HEK293 (cell line): Measurements from ENCODE around the gene TCIRG1.

Experiments
- CTCF ChIA-PET: fragments of 350-600 bp; formaldehyde crosslinking; extraction: SDS; loops from one replicate; lab custom pipeline; 2021; ENCODE audit warnings: antibody characterized with exemption; lab: Yijun Ruan, JAX
- POLR2A ChIA-PET: fragments of 300-600 bp; formaldehyde crosslinking; extraction: SDS; loops from one replicate; lab custom pipeline; 2020; ENCODE audit warnings: antibody characterized with exemption, inconsistent platforms; lab: Yijun Ruan, JAX
- H3K27ac ChIP-seq: fragments of 200-500 bp; sonication (Bioruptor generic); 2 replicates; pipeline ENCODE4 v1.5.1; 2014; ENCODE audit warnings: low read depth, low read length, control low read depth, inconsistent platforms; ENCODE audit errors: extremely low read depth
- H3K36me3 ChIP-seq, 2 experiments: fragments of 200-500 bp in 1 of 2; sonication (Bioruptor generic) in 1 of 2; 1 replicate in 1 of 2; 2 replicates in 1 of 2; pipeline ENCODE4 v1.5.1; 2014 to 2017; ENCODE audit warnings: inconsistent platforms in 2 of 2, low read length in 2 of 2; ENCODE audit not compliant: control insufficient read depth in 2 of 2, insufficient read depth in 1 of 2
- H3K4me1 ChIP-seq: fragments of 200-500 bp; sonication (Bioruptor generic); 2 replicates; pipeline ENCODE4 v1.5.1; 2014; ENCODE audit warnings: mild to moderate bottlenecking, low read length, inconsistent platforms; ENCODE audit not compliant: control insufficient read depth, insufficient read depth
- H3K4me3 ChIP-seq: 2 replicates; pipeline ENCODE4 v1.5.1; 2011; ENCODE audit warnings: low read depth, mild to moderate bottlenecking, control low read depth, low read length, moderate library complexity
- H3K9me3 ChIP-seq: fragments of 200-500 bp; sonication (Bioruptor generic); 2 replicates; pipeline ENCODE4 v1.5.1; 2014; ENCODE audit warnings: low read depth, low read length, inconsistent platforms; ENCODE audit not compliant: control insufficient read depth, insufficient read depth
- EGR2 ChIP-seq: fragments of 450-650 bp; formaldehyde crosslinking; IDR thresholded peaks from 2 replicates; pipeline ENCODE4 v1.5.1; 2016; ENCODE audit warnings: low read depth, missing biosample characterization, missing genetic modification characterization
- RBAK ChIP-seq: fragments of 450-650 bp; formaldehyde crosslinking; IDR thresholded peaks from 2 replicates; pipeline ENCODE4 v1.5.1; 2016; ENCODE audit warnings: missing biosample characterization, missing genetic modification characterization
- SALL2 ChIP-seq: fragments of 450-650 bp; formaldehyde crosslinking; IDR thresholded peaks from 2 replicates; pipeline ENCODE4 v1.5.0; 2017; ENCODE audit warnings: missing biosample characterization, mild to moderate bottlenecking, missing genetic modification characterization, borderline replicate concordance
- ZFHX2 ChIP-seq: fragments of 450-650 bp; formaldehyde crosslinking; conservative IDR thresholded peaks from 2 replicates; pipeline ENCODE4 v1.5.1; 2016; ENCODE audit warnings: missing biosample characterization, missing genetic modification characterization
- ZNF112 ChIP-seq: fragments of 450-650 bp; formaldehyde crosslinking; IDR thresholded peaks from 2 replicates; pipeline ENCODE4 v1.5.0; 2017; ENCODE audit warnings: missing biosample characterization, missing genetic modification characterization
- ZNF16 ChIP-seq: fragments of 450-650 bp; formaldehyde crosslinking; IDR thresholded peaks from 2 replicates; pipeline ENCODE4 v1.5.1; 2016; ENCODE audit warnings: low read depth, missing biosample characterization, missing genetic modification characterization
- ZNF19 ChIP-seq: fragments of 450-650 bp; formaldehyde crosslinking; IDR thresholded peaks from 2 replicates; pipeline ENCODE4; 2016; ENCODE audit warnings: missing biosample characterization, missing genetic modification characterization, low read depth
- ZNF544 ChIP-seq: fragments of 450-650 bp; formaldehyde crosslinking; IDR thresholded peaks from 2 replicates; pipeline ENCODE4 v1.5.0; 2017; ENCODE audit warnings: missing biosample characterization, missing genetic modification characterization
- ZNF658 ChIP-seq: fragments of 450-650 bp; formaldehyde crosslinking; IDR thresholded peaks from 2 replicates; pipeline ENCODE4; 2016; ENCODE audit warnings: missing biosample characterization, missing genetic modification characterization
- ZNF701 ChIP-seq: fragments of 450-650 bp; formaldehyde crosslinking; IDR thresholded peaks from 2 replicates; pipeline ENCODE4 v1.5.1; 2016; ENCODE audit warnings: missing biosample characterization, missing genetic modification characterization
- ZNF768 ChIP-seq: fragments of 450-650 bp; formaldehyde crosslinking; IDR thresholded peaks from 2 replicates; pipeline ENCODE4 v1.5.1; 2018; ENCODE audit warnings: missing biosample characterization, mild to moderate bottlenecking, missing genetic modification characterization
- ZNF837 ChIP-seq: fragments of 450-650 bp; formaldehyde crosslinking; IDR thresholded peaks from 2 replicates; pipeline ENCODE4 v1.5.1; 2016; ENCODE audit warnings: missing biosample characterization, missing genetic modification characterization
- ZSCAN30 ChIP-seq: fragments of 450-650 bp; IDR thresholded peaks from 2 replicates; pipeline ENCODE4 v1.5.1; 2018; ENCODE audit warnings: missing biosample characterization, mild to moderate bottlenecking, missing genetic modification characterization, moderate library complexity
- TF ChIP-seq, protein P1 (sequence below): fragments of 450-650 bp; formaldehyde crosslinking; IDR thresholded peaks from 2 replicates; pipeline ENCODE4 v1.5.1; 2016; ENCODE audit warnings: missing biosample characterization, missing genetic modification characterization
- TF ChIP-seq, protein P2 (sequence below): fragments of 450-650 bp; formaldehyde crosslinking; IDR thresholded peaks from 2 replicates; pipeline ENCODE4 v1.5.1; 2016; ENCODE audit warnings: missing biosample characterization, missing genetic modification characterization, low read depth
- TF ChIP-seq, protein P3 (sequence below): fragments of 450-650 bp; formaldehyde crosslinking; IDR thresholded peaks from 2 replicates; pipeline ENCODE4 v1.5.1; 2017; ENCODE audit warnings: missing biosample characterization, missing genetic modification characterization
- TF ChIP-seq, protein P4 (sequence below): fragments of 450-650 bp; formaldehyde crosslinking; IDR thresholded peaks from 2 replicates; pipeline ENCODE4 v1.5.1; 2016; ENCODE audit warnings: missing biosample characterization, missing genetic modification characterization

TCIRG1 gene

DNA sequence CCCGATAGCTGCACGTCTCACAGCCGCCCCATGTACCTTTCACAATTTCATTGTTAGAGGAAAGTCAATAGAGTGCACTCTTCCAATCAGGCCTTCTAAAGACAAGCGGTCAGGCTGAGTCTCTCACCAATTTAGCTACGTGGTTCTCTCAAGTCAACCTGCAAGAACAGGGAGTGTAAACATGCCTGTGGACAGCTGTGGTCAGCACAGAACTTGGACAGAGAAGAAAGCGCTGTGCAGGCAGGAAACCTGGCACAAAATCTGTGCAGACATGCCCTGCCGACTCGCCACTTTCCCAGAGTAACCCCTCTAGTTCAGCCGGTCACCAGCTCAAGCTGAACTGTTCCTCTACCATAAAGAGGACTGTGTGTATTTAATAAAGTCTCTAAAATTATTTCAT, 42.9 kb downstream of the TCIRG1 start:
- H3K4me1 ChIP-seq: peaks cover 8% of the 10 kb centered on the region; the same call in 1 of the 2 replicates
- ChIA-PET POLR2A (no interaction called here), CTCF (interaction anchor here (0.6 kb wide), 2 partner anchors 428 to 754 kb away, joined by 3 to 4 read pairs; no protein-coding TSS in a partner anchor)
- no peak overlapping the region for H3K27ac ChIP-seq
- H3K4me3 ChIP-seq: no peak overlapping the region
- H3K36me3 ChIP-seq: peaks cover 0 to 35% of the 10 kb centered on the region in 2 experiments; a peak in 1 of 3 replicates
- TF ChIP-seq, protein P1, sequence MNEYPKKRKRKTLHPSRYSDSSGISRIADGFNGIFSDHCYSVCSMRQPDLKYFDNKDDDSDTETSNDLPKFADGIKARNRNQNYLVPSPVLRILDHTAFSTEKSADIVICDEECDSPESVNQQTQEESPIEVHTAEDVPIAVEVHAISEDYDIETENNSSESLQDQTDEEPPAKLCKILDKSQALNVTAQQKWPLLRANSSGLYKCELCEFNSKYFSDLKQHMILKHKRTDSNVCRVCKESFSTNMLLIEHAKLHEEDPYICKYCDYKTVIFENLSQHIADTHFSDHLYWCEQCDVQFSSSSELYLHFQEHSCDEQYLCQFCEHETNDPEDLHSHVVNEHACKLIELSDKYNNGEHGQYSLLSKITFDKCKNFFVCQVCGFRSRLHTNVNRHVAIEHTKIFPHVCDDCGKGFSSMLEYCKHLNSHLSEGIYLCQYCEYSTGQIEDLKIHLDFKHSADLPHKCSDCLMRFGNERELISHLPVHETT: no peak
- TF ChIP-seq ZNF19: no peak
- H3K9me3 ChIP-seq: no peaks in the 10 kb centered on the region

DNA sequence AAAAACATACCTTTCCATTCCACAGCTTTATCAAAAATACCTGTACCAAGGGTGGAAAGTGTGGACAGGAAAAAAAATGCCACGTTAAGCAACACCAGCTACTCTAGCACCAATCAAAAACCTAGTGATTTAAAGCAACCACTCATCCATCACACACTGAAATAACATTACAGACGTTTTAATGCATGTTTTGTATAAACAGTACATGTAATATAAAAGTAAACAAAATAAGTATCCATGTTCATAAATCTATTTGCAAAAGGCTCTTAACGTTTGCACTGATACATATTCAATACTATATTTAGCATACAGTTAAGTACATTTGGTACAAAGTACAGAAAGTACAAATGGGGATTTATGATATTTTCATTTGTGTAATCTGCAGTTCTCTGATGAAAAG, 43.7 kb downstream of the TCIRG1 start:
- POLR2A ChIA-PET: no interaction called here
- H3K4me1 ChIP-seq: peaks cover 8% of the 10 kb centered on the region; the same call in 1 of the 2 replicates
- TF ChIP-seq, protein P2, sequence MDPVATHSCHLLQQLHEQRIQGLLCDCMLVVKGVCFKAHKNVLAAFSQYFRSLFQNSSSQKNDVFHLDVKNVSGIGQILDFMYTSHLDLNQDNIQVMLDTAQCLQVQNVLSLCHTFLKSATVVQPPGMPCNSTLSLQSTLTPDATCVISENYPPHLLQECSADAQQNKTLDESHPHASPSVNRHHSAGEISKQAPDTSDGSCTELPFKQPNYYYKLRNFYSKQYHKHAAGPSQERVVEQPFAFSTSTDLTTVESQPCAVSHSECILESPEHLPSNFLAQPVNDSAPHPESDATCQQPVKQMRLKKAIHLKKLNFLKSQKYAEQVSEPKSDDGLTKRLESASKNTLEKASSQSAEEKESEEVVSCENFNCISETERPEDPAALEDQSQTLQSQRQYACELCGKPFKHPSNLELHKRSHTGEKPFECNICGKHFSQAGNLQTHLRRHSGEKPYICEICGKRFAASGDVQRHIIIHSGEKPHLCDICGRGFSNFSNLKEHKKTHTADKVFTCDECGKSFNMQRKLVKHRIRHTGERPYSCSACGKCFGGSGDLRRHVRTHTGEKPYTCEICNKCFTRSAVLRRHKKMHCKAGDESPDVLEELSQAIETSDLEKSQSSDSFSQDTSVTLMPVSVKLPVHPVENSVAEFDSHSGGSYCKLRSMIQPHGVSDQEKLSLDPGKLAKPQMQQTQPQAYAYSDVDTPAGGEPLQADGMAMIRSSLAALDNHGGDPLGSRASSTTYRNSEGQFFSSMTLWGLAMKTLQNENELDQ (tag by site-specific recombination): no peak
- TF ChIP-seq, protein P3, sequence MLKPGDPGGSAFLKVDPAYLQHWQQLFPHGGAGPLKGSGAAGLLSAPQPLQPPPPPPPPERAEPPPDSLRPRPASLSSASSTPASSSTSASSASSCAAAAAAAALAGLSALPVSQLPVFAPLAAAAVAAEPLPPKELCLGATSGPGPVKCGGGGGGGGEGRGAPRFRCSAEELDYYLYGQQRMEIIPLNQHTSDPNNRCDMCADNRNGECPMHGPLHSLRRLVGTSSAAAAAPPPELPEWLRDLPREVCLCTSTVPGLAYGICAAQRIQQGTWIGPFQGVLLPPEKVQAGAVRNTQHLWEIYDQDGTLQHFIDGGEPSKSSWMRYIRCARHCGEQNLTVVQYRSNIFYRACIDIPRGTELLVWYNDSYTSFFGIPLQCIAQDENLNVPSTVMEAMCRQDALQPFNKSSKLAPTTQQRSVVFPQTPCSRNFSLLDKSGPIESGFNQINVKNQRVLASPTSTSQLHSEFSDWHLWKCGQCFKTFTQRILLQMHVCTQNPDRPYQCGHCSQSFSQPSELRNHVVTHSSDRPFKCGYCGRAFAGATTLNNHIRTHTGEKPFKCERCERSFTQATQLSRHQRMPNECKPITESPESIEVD: peak; percentile 34; the same call in 1 of the 2 replicates
- peaks cover 0 to 30% of the 10 kb centered on the region in 2 experiments; a peak in 1 of 3 replicates for H3K36me3 ChIP-seq
- no peak overlapping the region for H3K4me3 ChIP-seq
- no peaks in the 10 kb centered on the region for H3K9me3 ChIP-seq
- no peak overlapping the region for H3K27ac ChIP-seq
- CTCF ChIA-PET: interaction anchor here (0.6 to 1.1 kb wide), 2 partner anchors 18 to 753 kb away, joined by 3 to 6 read pairs; no protein-coding TSS in a partner anchor

DNA sequence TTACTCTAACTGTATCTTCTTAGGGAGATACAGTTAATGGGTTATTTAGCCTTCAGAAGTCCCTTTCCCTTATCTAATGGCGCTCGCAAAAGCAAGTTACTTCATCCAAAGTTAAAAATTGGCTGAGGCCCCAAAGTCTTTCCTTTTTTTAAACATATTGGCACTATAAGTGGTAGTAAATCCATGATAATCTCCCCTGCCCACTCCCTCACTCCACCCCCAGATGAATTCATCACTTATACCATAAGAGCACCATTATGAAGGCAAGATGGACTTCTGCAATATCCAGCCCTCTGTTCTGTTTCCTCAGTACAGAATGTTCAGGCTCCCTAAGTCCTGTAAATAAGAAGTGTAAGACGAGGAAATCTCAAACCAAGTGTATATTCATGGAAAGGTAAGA, 44.7 kb downstream of the TCIRG1 start:
- Histone ChIP-seq H3K36me3 (peaks cover 0 to 21% of the 10 kb centered on the region in 2 experiments; a peak in 1 of 3 replicates), H3K27ac (no peak overlapping the region), H3K4me3 (no peak overlapping the region), H3K4me1 (peaks cover 8% of the 10 kb centered on the region; the same call in 1 of the 2 replicates), H3K9me3 (no peaks in the 10 kb centered on the region)
- ChIA-PET CTCF (no interaction called here), POLR2A (no interaction called here)
- TF ChIP-seq ZNF768 (no peak), EGR2 (tag by site-specific recombination) (peak; percentile 58; the same call in 1 of the 2 replicates), ZFHX2 (tag by site-specific recombination) (peak; percentile 71), ZNF112 (tag by site-specific recombination) (no peak)
- TF ChIP-seq, protein P3: peak; percentile 75

DNA sequence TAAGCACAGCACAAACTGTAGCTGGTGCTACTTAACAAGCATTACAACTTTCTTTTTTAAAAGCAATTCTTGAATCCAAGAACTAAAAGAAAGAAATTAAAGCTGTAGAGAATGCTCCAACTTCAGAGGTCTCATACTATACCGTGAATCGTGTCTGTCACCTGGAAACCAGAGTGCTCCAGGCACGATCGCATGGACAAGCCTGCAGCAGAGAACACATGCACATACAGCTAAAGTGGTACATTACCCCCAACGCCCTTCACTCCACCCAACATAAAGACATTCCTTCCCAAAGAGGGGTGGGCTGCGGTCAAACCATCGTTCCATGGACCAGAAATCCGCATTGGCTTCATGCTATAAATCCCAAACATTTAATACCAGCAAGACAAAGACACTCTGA, 50.9 kb downstream of the TCIRG1 start:
- no peak overlapping the region for H3K4me3 ChIP-seq
- no peak overlapping the region for H3K27ac ChIP-seq
- peaks cover 0 to 14% of the 10 kb centered on the region in 2 experiments; a peak in 1 of 3 replicates for H3K36me3 ChIP-seq
- H3K9me3 ChIP-seq: no peaks in the 10 kb centered on the region
- ChIA-PET POLR2A (no interaction called here), CTCF (interaction anchor here (1.1 kb wide), 1 partner anchor 11 kb away, joined by 3 read pairs; no protein-coding TSS in a partner anchor)
- H3K4me1 ChIP-seq: no peaks in the 10 kb centered on the region
- TF ChIP-seq SALL2 (tag by site-specific recombination) (no peak), ZNF701 (tag by site-specific recombination) (no peak), ZSCAN30 (tag by site-specific recombination) (no peak), ZNF837 (tag by site-specific recombination) (no peak), RBAK (no peak), ZNF658 (no peak), ZNF16 (tag by site-specific recombination) (no peak), ZNF544 (no peak)
- TF ChIP-seq, protein P4, sequence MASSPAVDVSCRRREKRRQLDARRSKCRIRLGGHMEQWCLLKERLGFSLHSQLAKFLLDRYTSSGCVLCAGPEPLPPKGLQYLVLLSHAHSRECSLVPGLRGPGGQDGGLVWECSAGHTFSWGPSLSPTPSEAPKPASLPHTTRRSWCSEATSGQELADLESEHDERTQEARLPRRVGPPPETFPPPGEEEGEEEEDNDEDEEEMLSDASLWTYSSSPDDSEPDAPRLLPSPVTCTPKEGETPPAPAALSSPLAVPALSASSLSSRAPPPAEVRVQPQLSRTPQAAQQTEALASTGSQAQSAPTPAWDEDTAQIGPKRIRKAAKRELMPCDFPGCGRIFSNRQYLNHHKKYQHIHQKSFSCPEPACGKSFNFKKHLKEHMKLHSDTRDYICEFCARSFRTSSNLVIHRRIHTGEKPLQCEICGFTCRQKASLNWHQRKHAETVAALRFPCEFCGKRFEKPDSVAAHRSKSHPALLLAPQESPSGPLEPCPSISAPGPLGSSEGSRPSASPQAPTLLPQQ (tag by site-specific recombination): no peak
